GM04503 (cell line): Measurements from ENCODE around the gene SCG3.

Source experiments
- DNase-seq: peaks from one replicate; pipeline ENCODE4 v3.0.0-alpha.2; 2012; ENCODE audit warnings: low read depth

Gene SCG3

DNA sequence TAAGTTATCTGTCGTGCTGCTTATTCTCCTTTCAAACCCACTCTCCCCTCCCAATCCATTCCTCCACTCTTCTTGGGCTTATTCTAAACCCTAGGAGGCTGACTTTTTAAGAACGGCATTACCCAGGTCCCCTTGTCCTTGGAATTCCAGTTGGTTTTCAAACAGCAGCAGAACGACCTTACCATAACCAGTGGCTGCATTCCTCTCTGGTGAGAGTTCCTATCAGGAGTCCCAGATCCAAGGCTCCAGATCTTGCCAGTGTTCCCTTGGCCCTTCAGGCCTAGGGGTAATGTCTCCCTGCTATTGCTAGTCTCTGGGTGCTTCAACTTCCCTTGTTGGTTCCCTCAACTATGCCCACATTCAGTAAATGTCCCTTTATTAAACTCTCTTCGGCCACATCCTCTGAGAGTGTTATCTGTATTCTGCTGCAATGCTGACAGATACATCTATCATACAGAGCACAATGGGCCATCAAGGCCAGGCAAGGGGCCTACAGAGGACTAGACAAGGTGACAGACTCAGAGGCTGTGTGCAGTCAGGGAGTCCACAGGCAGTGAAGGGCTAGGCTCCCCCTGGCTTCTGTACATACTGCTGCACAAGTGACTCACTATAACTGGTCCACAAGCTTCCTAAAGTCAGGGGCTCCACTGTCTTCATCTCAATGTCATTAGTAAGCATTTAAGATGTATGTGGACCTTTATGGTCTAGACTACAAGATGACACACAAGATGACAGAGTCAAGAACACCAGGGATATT lies 46.0 kb downstream of the SCG3 start:
- DNase-seq, result no peak

DNA sequence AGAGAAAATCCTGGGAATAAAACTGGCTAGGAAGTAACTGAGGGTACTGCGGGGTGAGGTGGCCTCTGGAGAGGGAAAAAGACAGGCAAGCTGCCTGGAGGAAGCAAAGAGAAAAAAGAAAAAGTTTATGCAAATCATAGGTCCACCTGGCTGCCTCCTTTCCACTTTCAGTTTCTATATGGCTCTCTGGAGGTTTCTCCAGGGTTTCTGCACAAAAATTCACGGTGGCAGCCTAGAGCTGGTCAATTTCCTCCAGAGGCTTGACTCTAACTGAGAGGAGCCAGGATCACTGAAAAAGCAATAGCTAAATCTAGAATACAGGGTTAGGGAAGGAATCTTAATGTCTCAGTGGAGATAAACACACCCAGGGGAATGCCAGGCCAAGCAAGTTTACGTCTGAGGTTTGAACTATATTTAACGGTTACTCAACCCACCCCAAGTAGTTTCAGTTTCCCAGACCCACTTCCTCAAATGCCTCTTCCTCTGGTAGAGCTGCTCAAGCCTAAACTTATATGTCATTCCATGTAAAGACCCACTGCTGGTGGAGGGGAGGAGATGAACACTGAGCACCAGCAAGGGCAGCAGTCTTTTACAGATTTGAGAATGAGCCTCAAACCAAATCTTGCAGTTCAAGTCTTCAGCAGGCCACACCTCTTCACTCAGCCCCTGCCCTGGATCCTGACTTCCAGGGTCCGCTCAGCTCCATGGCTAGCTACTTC lies 50.4 kb downstream of the SCG3 start:
- no peak for DNase-seq

DNA sequence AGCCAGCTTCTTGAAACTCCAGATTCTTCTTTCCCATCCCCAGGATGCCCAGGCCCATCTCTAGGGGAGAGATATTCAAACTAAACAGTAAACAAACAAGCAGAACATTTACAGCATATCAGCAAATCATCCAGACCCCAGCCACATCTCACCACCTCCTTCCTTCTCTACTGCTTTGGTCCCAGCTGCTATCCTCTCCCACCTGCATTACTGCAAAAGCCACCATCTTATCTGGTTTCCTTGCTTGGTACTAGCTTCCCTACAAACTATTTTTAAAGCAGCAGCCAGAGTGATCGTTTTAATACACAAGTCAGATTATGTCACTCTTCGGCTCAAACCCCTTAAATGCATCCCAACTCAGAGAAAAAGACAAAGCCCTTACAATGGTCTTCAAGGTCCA lies 51.3 kb downstream of the SCG3 start:
- DNase-seq, result no peak

DNA sequence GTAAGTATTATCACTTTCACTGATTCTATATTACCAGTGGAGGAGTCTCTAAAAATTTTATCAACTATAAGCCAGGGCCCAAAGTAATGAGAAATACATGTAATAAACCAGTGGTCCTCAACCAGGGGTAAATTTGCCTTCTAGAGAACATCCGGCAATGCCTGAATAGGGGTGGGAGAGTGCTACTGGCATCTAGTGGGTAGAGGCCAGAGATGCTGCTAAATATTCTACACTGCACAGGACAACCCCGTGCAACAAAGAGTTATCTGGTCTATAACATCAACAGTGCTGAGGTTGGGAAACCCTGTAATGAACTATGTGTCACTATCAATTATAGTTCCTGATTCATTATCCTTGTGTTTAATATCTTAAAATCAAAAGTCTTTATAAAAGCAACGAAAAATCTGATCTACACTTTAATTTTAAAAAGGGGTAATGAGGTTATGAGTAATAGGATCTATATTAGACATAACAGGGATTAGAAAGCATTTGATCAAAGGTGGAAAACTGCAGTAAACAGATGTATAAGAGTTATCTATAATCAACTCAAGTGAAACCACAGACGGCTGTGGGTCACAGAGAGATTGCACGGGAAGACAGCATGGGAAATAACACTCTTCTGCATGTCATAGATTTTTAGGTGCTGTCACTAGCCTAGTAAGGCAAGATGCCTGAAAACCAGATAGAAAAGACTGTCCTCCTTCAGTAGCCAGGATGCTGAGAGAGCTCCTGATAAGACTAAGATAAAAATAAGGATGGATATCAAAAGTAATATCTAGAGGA lies 54.1 kb downstream of the SCG3 start:
- DNase-seq, result no peak

DNA sequence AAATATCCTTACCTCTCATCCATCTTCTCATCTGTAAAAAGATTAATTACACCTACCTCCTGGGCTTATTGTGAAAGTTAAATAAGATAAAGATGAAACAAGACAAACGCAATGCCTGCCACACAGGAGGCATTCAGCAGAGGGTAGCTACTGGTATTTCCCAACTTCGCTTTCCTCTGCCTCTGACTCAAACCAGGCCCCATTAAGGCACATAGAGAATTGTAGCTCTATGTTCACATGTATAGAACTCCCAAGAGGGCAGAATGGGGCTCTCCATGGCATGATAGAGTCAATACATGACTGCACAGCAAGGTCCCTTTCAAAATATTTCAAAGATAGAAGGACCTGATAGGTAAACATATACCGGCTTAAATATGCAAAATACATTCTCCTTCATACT lies 54.8 kb downstream of the SCG3 start:
- DNase-seq, result no peak

DNA sequence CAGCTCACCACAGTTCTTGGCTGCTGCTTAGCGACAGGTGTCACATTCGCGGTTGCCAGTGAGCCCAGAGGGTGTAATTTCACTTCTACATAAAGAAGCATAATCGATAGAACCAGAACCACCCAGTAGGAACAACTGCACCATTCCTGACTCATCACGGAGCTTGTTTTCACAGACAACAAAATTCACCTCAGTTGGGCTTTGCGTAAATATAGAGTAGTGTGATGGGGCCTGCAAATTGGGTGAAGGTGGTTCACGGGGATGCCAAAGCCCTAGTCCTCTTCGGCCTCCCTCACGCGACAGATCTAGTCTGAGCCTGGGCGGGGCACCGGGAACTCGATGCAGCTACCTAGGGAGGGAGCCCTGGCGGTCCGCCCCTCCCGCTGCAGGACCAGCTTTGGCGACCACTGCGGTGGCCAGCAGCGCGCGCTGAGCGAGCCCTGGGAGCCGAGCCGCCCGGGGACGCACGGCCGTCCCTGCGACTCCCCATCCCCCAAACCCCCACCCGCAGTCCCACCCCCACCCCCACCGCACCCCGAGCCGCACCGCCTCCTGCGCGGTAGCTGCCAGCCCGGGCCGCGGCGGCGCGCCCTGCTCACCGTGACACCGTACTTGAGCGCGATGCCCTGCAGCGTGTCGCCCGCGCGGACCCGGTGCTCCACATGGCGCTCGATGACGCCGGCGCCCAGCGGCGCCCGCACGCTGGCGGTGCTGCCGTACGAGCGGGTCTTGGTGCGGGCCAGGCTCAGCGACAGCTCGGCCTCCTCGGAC lies 55.6 kb downstream of the SCG3 start:
- no peak for DNase-seq

DNA sequence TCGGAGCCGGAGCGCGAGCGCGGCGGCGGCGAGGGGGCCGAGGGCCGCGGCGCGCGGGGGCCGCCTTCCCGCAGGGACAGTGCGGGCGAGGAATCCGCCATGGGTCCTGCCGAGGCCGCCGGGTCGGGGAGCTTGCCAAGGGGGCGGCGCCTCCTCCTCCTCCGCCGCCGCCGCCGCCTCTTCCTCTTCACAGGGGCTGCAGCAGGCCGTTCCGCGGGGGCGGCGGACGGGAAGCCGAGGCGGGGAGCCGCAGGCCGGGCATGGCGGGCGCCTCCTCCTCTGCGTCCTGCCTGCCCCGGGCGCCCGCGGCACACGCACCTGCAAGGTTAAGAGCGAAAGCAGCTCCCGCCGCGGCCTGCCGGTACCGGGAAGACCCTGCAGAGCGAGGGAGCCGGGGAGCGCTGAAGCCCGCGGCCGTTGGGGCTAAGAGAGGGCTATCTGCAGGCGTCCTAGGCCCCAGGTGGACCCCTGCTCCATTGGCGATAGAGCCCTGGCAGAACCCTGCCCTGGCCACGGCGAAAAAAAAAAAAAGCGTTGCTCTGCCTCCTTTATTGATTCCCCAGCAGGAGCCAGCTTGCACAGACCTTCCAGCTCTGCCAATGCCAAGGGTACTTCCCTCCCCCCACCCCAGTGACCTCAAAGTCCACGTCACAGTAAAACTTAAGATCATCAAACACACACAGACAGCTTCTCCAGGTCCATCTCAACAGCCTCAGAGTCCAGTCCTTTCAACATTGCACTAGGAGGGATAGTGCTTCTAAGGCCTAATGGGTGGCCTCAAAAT lies 56.4 kb downstream of the SCG3 start, which contains the start of gene LYSMD2:
LYSMD2 (minus strand) TSS at position 134 of the 784 bp plus-strand sequence; CDS start at position 101, 33 bp downstream.
- no peak for DNase-seq

DNA sequence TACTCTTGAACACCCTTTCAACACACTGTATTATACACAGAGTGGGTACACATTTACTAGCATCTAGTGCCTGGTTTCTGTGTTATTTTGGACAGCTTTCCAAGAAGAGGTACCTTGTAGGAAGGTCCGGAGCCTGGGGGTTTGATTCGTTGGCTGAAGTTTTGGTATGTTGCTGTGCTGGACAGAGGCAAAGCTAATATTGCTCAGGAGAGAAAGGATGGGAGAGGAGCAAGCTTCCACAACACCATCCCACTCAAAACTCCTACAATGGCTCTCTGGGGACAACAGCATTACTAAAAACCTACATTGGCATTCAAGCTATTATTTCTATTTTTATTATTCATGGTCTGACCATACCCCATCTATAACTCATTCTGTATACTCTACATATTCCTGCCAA lies 57.2 kb downstream of the SCG3 start:
- no peak for DNase-seq

DNA sequence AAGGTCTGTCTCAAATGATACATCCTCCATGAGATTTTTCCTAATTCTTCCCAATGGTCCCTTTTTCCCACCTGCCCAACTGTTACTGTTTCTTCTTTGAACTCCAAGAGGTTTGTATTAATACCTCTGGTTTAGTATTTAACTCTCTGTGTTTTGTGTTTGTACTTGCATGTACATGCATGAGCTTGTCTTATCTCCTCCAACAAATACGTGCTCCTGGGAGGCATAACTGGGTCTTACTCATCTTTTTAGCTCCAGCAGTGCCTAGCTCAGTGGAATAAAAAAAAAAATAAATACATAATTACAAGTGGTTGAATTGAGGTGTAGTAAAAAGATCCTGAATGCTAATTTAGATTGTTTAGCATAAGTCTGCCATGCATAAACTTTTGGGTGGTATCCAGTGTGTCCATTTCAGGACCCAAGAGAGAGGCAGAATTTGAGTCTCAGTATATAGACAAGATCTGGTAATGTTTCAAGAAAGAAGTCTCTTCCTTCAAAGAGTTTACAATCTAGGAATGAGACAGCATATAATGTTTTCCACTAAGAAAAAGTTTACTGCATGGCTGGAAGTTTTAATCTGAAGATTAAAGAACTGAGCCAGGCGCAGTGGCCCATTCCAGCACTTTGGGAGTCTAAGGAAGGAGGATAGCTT lies 57.9 kb downstream of the SCG3 start:
- no peak for DNase-seq

DNA sequence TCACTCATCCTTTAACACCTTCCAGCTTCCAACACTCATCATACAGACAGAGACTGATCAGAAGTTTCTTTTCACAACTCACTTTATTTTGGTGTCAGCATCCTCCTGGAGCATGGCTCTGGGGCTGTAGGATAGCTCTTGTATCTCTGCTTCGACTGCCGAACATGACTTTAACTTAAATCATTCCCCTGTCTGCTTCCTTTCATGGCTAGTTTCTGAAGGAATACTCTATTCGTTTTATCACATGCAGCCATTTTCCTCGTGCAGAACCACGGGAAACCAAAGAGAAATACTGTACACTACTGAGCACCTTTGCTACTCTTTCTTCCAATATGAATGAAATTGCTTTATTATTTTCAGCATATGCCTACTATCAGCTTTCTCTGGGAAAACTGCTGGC lies 68.0 kb downstream of the SCG3 start:
- no peak for DNase-seq

DNA sequence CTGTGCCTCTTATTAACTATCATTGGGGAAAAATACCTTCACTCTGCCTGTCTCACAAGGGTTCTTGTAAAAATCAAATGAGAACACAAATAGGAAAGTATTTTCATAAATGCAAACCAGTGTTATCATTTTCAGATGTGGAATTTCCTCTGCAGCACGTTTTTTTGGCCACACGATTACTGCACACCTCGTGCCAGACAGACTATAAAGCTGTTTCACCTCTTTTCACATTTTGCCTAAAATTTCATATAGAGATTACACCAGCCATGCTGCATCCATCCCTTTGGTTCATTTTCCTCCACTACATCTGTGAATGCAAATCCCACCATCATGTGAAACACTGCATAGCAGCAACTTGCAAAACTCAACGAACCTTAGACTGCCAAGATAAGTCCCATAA lies 68.9 kb downstream of the SCG3 start:
- DNase-seq, result no peak

DNA sequence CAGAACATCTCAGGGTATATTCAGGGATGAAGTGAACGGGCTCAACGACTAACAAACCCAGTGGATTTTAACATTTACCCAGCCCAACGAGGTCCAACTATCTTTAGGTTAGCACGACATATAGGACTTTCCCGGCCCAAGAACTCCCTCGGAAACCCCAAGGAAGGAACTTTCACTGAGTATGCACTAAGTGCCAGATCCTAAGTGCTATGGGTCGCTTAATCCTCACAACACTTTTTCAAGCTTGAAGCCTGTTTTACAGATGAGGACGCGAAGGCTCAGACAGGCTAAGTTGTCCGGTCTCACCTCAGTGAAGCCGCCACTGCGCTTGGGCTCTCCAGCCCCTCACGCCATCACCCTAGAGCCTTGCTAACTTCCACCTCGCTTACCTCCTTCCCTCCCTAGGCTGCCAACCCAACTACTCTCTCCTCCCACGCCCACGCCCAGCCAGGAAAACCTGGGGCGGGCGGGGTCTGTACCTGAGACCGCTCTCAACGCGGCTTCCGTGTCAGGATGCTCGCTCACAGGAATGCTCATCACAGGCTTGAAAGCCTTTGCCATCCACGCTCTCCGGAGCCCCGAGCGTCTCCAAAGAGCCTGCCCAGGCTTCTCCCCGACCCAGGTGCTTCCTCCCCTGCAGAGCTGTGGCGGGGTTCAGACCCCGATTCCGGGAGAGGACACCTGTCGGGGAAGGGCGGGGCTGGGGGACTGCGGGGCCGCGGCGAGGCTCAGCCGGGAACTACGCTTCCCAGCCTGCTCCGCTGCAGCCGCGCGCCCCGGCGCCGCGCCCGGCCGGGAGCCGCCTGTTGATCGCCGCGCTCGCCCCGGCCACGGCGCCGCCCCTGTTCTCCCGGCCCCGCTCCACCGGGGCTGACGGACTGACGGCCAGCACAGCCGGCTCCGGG lies 69.7 kb downstream of the SCG3 start, which contains the start of gene TMOD2:
TMOD2 (plus strand) TSS at position 806 of the 905 bp plus-strand sequence. CDS start 14,845 bp downstream, outside the sequence.
- no peak for DNase-seq

DNA sequence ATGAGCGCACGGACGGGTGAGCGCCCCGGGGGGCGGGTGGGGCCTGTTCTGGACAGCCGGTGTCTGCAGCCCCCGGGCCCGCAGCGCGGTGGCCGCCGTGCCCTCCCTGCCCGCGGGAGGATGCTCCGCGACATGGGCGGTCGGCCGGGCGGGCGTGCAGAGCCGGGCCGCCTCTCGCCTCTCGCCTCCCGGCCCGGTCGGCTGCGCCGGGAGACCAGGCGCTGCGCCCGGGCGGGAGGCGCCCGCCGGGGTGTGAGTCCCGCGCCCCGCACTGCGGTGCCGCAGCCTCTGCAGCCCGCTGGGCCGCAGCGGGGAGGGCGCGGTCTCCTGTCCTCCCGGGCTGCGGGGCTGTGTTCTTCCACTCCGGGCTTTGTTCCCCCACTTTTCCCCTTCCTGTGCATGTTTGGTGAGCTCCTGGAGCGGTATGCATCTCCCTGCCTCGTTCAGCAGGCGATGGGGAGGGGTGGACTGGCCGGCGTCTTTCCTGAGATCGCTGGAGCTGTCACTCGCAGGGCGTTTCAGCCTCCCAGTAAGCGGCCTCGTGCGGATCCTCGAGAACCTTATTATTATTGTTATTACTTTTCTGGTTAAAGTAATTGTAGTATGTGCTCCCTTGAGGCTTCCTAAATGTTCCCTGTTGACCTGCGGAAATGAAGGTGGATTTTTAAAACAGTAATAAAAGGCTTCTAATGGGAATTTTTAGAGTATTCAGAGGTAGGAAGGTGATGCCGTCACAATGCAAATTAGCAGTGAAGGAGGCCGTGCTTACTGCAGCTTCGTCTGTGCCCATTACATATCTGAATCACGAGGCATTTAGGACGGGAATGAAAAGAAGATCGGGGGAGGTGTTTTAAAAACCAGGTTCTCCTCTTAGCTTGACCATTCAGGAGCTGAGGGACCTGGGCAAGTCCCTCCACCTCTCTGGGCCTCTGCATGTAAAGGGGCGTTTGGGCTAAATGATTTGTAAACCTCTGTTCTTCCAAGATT lies 70.7 kb downstream of the SCG3 start:
- no peak for DNase-seq

DNA sequence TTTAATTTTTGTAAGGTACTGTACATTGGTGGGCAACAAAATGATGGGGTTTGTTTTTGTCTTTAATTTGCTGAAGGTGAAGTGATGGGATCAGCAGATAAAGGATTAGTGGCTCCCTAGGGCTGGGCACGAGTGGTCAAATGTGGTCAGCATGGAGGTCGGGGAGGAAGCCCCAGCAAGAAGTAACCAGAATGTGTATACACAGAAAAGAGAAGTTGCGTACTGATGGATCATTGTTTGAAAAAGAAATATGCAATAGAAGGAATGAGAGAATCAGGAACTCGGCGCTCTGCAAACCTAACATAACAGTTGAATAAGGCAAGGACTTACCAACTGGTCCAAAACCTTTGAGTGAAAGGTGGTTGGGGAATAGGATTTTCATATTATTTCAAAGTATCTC lies 71.6 kb downstream of the SCG3 start:
- no peak for DNase-seq

DNA sequence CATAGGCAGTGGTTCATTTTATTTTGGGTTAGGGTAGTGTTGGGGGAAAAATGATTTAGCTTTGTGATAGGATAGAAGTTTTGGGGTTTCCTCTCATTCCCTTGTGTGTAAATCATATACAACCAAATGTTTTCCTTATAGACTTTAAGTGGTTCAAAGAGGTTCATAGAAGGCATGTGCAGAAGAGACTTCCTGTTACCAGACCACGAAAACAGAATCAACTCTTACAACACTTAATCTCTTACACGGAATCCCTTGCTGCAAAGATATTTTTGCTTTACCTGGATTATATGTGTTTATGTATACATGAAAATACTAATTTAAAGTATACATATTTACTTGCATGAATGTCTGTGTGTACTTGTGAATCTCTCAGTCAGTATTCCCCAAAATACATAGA lies 73.0 kb downstream of the SCG3 start:
- DNase-seq, result no peak

DNA sequence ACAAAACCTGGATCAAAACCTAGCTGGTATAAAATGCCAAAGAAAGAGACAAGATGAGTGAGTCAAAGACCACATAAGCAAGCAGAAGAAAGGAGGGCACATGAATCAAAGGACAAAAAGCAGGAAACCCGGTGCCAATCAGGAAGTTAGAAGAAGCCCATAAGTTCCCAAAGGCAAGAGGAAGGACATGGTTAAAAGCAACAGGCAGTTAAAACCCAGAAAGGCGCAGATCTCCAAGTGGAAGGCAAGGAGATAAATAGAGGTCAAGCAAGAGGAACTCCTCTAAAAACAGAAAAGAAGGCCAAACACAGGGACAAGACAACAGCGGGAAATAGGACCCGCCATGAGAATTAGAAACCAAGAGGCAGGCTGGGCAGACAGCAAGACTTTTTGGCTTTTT lies 74.5 kb downstream of the SCG3 start:
- no peak for DNase-seq

DNA sequence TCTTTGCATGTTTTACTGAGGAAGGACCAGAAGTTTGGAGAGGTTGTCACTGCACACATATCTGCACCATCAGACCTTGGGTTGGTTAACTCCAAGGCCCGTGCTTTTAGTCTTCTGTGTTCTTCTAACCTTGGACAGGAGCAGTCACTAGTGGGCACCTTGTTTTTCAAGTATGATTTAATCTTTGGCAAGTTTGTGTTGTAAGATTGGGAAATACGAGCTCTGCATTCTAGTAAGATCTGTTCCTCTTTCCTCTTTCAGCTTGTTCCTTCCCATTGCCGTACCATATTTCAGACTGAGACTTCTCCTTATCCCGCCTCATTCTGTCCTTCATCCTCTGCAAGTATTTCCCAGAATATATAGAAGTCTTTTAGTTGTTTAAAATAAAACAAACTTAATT lies 75.2 kb downstream of the SCG3 start:
- DNase-seq, result no peak

DNA sequence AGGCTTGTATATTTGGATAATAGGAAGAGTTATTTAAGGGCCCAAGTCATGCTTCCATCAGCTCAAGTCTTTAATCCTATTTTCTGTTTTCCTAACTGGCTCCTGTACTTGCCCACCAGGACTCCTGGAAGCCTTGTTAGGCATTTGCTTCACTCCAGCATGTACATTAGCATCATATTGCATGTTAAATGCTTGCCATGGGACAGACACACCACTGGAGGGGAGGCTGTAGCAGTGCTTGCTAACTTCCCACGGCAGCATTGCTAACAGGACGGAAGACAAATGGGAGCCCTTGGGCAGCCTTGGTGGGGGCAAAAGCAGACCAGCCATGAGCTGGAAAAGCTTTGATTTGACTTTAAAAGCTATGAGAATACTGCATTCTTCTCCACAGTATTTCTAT lies 76.1 kb downstream of the SCG3 start:
- no peak for DNase-seq
